Osteocyte (in vitro differentiated cells): ENCODE results near the gene PHF19. TPM values are rescaled to one million over a fixed set of nuclear protein-coding genes. Genes with fewer than 3 reads are reported as not detected.
A peak's percentile ranks its signal among the peaks of the same experiment; 100 is the strongest.

Experiments used
- DNase-seq: peaks from one replicate; pipeline ENCODE4 v3.0.0; 2021; ENCODE audit warnings: mixed read lengths; ENCODE audit not compliant: unreplicated experiment; ENCODE audit errors: extremely low spot score
- H3K27ac Mint-ChIP-seq: one replicate; pipeline ENCODE4 v1.8.0; 2021; ENCODE audit warnings: mild to moderate bottlenecking, mixed read lengths; ENCODE audit not compliant: unreplicated experiment
- H3K27me3 Mint-ChIP-seq: one replicate; pipeline ENCODE4 v1.8.0; 2021; ENCODE audit warnings: mixed read lengths; ENCODE audit not compliant: unreplicated experiment
- H3K36me3 Mint-ChIP-seq: one replicate; pipeline ENCODE4 v1.8.0; 2021; ENCODE audit warnings: mixed read lengths; ENCODE audit not compliant: unreplicated experiment
- H3K4me1 Mint-ChIP-seq: one replicate; pipeline ENCODE4 v1.8.0; 2021; ENCODE audit warnings: mixed read lengths; ENCODE audit not compliant: unreplicated experiment
- H3K4me3 Mint-ChIP-seq: one replicate; pipeline ENCODE4 v1.8.0; 2021; ENCODE audit warnings: mild to moderate bottlenecking, moderate library complexity, mixed read lengths; ENCODE audit not compliant: unreplicated experiment
- H3K9me3 Mint-ChIP-seq: one replicate; pipeline ENCODE4 v1.8.0; 2021; ENCODE audit warnings: mixed read lengths; ENCODE audit not compliant: unreplicated experiment
- total RNA-seq: library from RNA; stranded (reverse); gene quantifications from 2 replicates; pipeline ENCODE4 v1.2.1, GENCODE V29; 2021
- TF ChIP-seq, protein P1 (sequence below): fragments of 200-600 bp; sonication (generic); IDR thresholded peaks from 2 replicates; pipeline ENCODE4 v1.5.0; 2021; ENCODE audit warnings: antibody characterized with exemption, mild to moderate bottlenecking, moderate library complexity

The PHF19 gene
- total RNA-seq, 1 donor from 2014 or later = 194 TPM

GRCh38 chr9:120919843-120920805, 43.1 kb upstream of the PHF19 start:
- peaks cover 5% of the 10 kb centered on the region for H3K36me3 Mint-ChIP-seq
- H3K27me3 Mint-ChIP-seq = no peaks in the 10 kb centered on the region
- no peak for DNase-seq
- TF ChIP-seq, protein P1, sequence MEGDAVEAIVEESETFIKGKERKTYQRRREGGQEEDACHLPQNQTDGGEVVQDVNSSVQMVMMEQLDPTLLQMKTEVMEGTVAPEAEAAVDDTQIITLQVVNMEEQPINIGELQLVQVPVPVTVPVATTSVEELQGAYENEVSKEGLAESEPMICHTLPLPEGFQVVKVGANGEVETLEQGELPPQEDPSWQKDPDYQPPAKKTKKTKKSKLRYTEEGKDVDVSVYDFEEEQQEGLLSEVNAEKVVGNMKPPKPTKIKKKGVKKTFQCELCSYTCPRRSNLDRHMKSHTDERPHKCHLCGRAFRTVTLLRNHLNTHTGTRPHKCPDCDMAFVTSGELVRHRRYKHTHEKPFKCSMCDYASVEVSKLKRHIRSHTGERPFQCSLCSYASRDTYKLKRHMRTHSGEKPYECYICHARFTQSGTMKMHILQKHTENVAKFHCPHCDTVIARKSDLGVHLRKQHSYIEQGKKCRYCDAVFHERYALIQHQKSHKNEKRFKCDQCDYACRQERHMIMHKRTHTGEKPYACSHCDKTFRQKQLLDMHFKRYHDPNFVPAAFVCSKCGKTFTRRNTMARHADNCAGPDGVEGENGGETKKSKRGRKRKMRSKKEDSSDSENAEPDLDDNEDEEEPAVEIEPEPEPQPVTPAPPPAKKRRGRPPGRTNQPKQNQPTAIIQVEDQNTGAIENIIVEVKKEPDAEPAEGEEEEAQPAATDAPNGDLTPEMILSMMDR = no peak
- H3K27ac Mint-ChIP-seq = peak overlapping the region; percentile 99
- H3K9me3 Mint-ChIP-seq = peaks cover 4% of the 10 kb centered on the region
- H3K4me1 Mint-ChIP-seq = peaks cover 92% of the 10 kb centered on the region
- H3K4me3 Mint-ChIP-seq = peak overlapping the region; percentile 5

DNA sequence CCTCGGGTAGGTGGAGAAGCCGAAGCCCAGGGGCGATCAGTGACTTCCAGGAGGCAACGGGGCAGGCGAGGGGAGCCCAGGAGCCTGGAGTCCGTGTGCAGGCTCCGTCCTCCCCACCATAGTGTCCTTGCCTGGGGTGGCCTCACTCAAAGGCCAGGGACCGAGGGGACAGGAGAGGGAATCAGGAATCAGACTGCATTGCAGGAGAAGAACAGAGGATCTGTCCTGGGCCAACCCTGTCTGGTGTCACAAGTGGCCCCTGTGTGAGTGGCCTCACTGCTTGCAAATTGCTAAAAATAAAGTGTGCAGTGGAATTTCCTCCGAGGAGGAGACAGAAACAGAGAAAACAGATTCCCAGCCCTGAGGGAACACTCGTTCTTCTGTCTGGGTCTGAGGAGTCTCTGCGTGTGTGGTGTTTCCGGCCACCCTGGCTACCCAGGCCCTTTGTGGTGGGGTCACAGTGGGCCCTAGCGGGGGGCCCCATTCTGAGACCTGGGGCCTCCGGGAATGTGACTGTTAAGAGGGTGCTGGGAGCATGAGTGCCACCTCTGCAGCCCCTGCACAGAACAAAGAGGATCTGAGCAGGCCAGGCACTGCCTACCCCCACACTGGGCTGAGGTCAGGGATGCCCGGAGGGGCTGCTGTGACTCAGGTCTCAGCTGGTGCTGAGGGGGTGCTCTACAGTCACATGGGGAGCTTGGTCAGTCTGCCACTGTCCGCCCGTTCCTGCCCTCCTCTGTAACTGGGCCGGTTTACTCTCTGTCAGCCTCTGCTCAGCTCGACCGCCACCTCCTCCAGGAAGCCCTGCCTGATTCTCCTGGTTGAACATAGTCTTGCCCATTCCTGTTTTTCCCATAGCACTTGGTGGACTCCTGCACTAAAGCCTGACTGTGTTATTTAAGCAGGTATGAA, 42.2 kb upstream of the PHF19 start:
- H3K27ac Mint-ChIP-seq = peak overlapping the region; percentile 99
- H3K4me1 Mint-ChIP-seq = peaks cover 90% of the 10 kb centered on the region
- TF ChIP-seq, protein P1 = no peak
- peaks cover 5% of the 10 kb centered on the region for H3K36me3 Mint-ChIP-seq
- H3K9me3 Mint-ChIP-seq = peaks cover 4% of the 10 kb centered on the region
- no peaks in the 10 kb centered on the region for H3K27me3 Mint-ChIP-seq
- peak; percentile 96 for DNase-seq
- H3K4me3 Mint-ChIP-seq = peak overlapping the region; percentile 7

DNA sequence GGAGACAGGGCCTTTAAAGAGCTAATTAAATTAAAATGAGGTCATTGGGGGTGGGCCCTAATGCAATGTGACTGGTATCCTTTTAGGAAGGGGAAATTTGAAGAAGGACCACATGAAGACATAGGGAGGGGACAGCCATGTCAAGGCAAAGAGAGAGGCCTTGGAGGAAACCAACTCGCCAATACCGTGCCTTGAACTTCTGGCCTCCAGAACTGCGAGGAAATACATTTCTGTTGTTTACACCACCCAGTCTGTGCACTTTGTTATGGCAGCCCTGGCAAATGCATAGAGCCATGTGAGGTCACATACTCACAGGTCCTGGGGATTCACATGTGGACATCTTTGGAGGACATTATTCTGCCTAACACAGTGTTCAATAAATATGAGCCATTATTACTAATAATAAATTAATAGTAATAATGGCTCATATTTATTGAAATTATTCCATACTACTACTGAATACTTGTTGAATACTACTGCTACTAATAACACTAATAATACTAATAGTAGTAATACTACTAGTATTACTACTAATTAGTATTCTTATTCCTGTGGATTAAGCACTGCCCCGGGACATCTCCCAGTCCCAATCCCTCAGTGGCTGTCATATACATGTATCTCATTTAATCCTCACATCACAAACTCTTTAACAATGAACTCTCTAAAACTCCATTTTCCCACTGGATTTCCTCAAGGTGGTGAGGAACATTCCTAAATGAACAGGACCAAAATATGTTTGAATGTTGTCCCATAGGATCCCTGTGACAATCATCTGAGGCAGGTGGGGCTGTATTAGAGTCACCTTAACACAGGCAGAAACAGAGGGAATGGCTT, 41.2 kb upstream of the PHF19 start:
- peaks cover 82% of the 10 kb centered on the region for H3K4me1 Mint-ChIP-seq
- H3K27ac Mint-ChIP-seq = peak overlapping the region; percentile 100
- no peaks in the 10 kb centered on the region for H3K27me3 Mint-ChIP-seq
- no peak for DNase-seq
- H3K36me3 Mint-ChIP-seq = peaks cover 5% of the 10 kb centered on the region
- peaks cover 4% of the 10 kb centered on the region for H3K9me3 Mint-ChIP-seq
- TF ChIP-seq, protein P1 = no peak
- no peak overlapping the region for H3K4me3 Mint-ChIP-seq

DNA sequence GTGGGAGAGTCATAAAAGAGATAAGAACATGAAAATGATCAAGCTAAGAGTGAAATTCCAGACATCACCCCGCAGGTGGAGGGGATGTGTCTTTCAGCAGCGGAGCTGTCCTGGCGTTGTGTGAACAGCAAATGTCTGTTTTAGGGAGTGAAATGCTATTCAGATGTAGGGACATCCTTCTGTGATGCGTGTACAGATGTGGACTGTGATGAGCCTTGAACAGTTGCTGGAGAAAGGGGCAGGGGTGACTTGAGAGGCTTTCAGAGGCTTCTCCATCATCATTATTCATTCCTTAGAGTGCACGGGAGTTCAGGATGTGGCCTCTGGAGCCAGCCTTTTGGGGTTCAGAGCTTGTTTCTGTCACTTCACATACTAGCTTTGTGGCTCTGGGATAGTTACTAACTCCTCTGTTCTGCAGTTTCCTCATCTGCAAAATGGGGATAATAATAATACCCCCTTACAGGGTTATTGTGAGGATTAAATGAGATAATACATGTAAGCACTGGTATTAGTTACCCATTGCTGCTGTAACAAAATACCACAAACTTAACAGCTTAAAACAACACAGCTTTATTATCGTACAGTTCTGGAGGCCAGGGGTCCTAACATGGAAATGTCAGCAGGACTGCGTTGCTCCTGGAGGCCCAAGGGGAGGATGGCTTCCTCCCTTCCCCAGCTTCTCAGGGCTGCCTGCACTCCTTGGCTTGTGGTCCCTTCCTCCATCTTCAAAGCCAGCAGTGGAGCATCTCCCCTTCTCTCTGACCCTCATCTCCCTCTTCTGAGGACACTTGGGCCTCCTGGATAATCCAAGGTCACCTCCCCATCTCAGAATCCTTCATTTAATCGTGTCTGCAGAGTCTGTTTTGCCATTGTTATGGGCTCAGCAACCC, 40.2 kb upstream of the PHF19 start:
- Mint-ChIP-seq H3K36me3 (peaks cover 10% of the 10 kb centered on the region), H3K27ac (peak overlapping the region; percentile 100), H3K4me3 (peak overlapping the region; percentile 49), H3K27me3 (no peaks in the 10 kb centered on the region), H3K9me3 (peaks cover 4% of the 10 kb centered on the region), H3K4me1 (peaks cover 77% of the 10 kb centered on the region)
- DNase-seq = no peak
- TF ChIP-seq, protein P1 = no peak
